GM10847 (cell line): ENCODE measurements around the gene MSH3.

Experiments
- POLR2A ChIP-seq: IDR thresholded peaks from 2 replicates; pipeline ENCODE4 v1.6.1; 2011; ENCODE audit not compliant: insufficient read length; ENCODE audit errors: extremely low read depth

The MSH3 gene

GRCh38 chr5:80793354-80793753, 138.9 kb downstream of the MSH3 start:
- TF ChIP-seq POLR2A: no peak

- TF ChIP-seq POLR2A: no peak
These were observed 142.4 kb downstream of the MSH3 start for GRCh38 chr5:80796846-80797245.

- TF ChIP-seq POLR2A: no peak
These were observed 143.1 kb downstream of the MSH3 start for GRCh38 chr5:80797428-80798024.

- no peak for TF ChIP-seq POLR2A
These were observed 143.7 kb downstream of the MSH3 start for GRCh38 chr5:80798166-80798565.

- TF ChIP-seq POLR2A: no peak
These were observed 144.2 kb downstream of the MSH3 start for GRCh38 chr5:80798633-80799032.

- no peak for TF ChIP-seq POLR2A
These were observed 144.6 kb downstream of the MSH3 start for GRCh38 chr5:80799041-80799440.

- no peak for TF ChIP-seq POLR2A
These were observed 145.1 kb downstream of the MSH3 start for GRCh38 chr5:80799573-80799972.

- TF ChIP-seq POLR2A: no peak
These were observed 149.9 kb downstream of the MSH3 start for GRCh38 chr5:80804332-80804731.

GRCh38 chr5:80805038-80805437, 150.6 kb downstream of the MSH3 start:
- no peak for TF ChIP-seq POLR2A

- no peak for TF ChIP-seq POLR2A
These were observed 152.5 kb downstream of the MSH3 start for GRCh38 chr5:80806929-80807328.

GRCh38 chr5:80809451-80809850, 155.0 kb downstream of the MSH3 start:
- TF ChIP-seq POLR2A: no peak

GRCh38 chr5:80810425-80810824, 156.0 kb downstream of the MSH3 start:
- TF ChIP-seq POLR2A: no peak

GRCh38 chr5:80816590-80816989, 162.1 kb downstream of the MSH3 start:
- no peak for TF ChIP-seq POLR2A

- no peak for TF ChIP-seq POLR2A
These were observed 166.2 kb downstream of the MSH3 start for GRCh38 chr5:80820685-80821084.

- TF ChIP-seq POLR2A: no peak
These were observed 168.2 kb downstream of the MSH3 start for GRCh38 chr5:80822640-80823039.

- no peak for TF ChIP-seq POLR2A
These were observed 171.5 kb downstream of the MSH3 start for GRCh38 chr5:80825786-80826460.

GRCh38 chr5:80834710-80835109, 180.3 kb downstream of the MSH3 start:
- no peak for TF ChIP-seq POLR2A
